NCI-H82 treated with DMSO at 0.1 percent for 48 hours (cell line): Measurements from ENCODE around the gene PRR7.

Experiments
- DNase-seq: peaks from one replicate; lab custom pipeline; 2025; ENCODE audit not compliant: unreplicated experiment; lab: John Stamatoyannopoulos, UW

Gene PRR7

GRCh38 chr5:177496727-177497291 is 50.2 kb downstream of the PRR7 start:
- DNase-seq: peak; percentile 46

GRCh38 chr5:177497292-177498012 is 50.8 kb downstream of the PRR7 start, which contains the start of gene PDLIM7:
Gene PDLIM7 (minus strand): TSS chr5:177497604. CDS start chr5:177496512, 1,092 bp downstream.
- peak; percentile 95 for DNase-seq

GRCh38 chr5:177498013-177498787 is 51.6 kb downstream of the PRR7 start:
- DNase-seq: no peak

GRCh38 chr5:177499842-177500241 is 53.2 kb downstream of the PRR7 start:
- DNase-seq: no peak

- peak; percentile 43 for DNase-seq
Observed at GRCh38 chr5:177500685-177501522, 54.3 kb downstream of the PRR7 start.

- DNase-seq: no peak
Observed at GRCh38 chr5:177501874-177502678, 55.5 kb downstream of the PRR7 start.

GRCh38 chr5:177502886-177503285 is 56.3 kb downstream of the PRR7 start:
- DNase-seq: no peak

GRCh38 chr5:177503351-177504085 is 56.9 kb downstream of the PRR7 start:
- no peak for DNase-seq

- no peak for DNase-seq
Observed at GRCh38 chr5:177504086-177505056, 57.8 kb downstream of the PRR7 start.

- no peak for DNase-seq
Observed at GRCh38 chr5:177505075-177505474, 58.5 kb downstream of the PRR7 start.
